Measurements from ENCODE around the gene AKR1C1. TPM values are rescaled to one million over a fixed set of nuclear protein-coding genes. Genes with fewer than 3 reads are reported as not detected.
"Not testable (repeated sequence)": the region's sequence is repeated elsewhere in the genome, so short reads cannot be mapped to it uniquely, and the experiment has no call there.

The AKR1C1 gene
- total RNA-seq, 1 experiment from 2014 or later: 1.9 TPM

DNA sequence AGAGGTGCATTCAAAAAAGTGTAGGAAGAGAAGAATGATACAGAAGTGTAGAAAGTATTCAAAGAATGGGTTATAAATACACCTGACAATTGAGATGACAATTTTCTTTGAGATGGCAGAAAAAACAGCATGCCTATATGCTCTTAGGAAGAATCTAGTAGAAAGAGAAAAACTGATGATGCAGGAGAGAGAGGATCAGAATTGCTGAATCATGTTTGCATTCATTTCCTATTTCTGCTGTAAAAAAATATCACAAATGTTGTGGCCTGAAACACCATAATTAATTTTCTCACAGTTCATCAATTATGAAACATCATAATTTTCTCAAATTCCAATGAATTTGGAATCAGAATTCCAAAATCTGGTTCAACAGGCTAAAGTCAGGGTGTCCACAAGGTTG is 9.8 kb upstream of the AKR1C1 start:
- no peak overlapping the region for H4K8ac ChIP-seq (replicated peaks; ENCODE audit: insufficient read length, low read depth, low read length)
- no peaks in the 10 kb centered on the region for H3K23me2 ChIP-seq (ENCODE audit: insufficient read length, low read depth, low read length, poor library complexity, severe bottlenecking)
- Mint-ChIP-seq H3K27me3 (ENCODE audit: low read depth) (no peaks in the 10 kb centered on the region; the same call in 1 of the 2 replicates), H3K4me3 (no peak overlapping the region), H3K4me1 (0 out of 4 replicates have a peak, but pooled peaks cover 4% of the 10 kb centered on the region in 2 experiments), H3K36me3 (ENCODE audit: insufficient read depth in 1 of 3, low read depth in 3 of 3) (no peaks in the 10 kb centered on the region), H3K9me3 (peaks cover 2 to 31% of the 10 kb centered on the region in 2 experiments; a peak in 3 of 5 replicates), H3K27ac (no peak overlapping the region)
- no peak for DNase-seq
- H3K27me3 ChIP-seq (ENCODE audit: insufficient read depth, low read length): no peaks in the 10 kb centered on the region
- H3K79me1 ChIP-seq (ENCODE audit: insufficient read depth, low read depth, low read length, poor library complexity, severe bottlenecking): no peaks in the 10 kb centered on the region
- no peak overlapping the region for H3K4me2 ChIP-seq (ENCODE audit: insufficient read depth, insufficient read length, low read length)
- H2BK15ac ChIP-seq (ENCODE audit: low read depth, low read length): no peak overlapping the region
- H4K20me1 ChIP-seq (ENCODE audit: control insufficient read depth, insufficient read depth, insufficient read length): no peaks in the 10 kb centered on the region
- no peak overlapping the region for H2BK120ac ChIP-seq (ENCODE audit: low read depth, low read length, poor library complexity, severe bottlenecking)
- H2BK12ac ChIP-seq (ENCODE audit: insufficient read length, low read depth, low read length): no peak overlapping the region
- H3K9me3 ChIP-seq (ENCODE audit: control insufficient read depth, low read depth, low read length): no peaks in the 10 kb centered on the region
- no peak overlapping the region for H3K56ac ChIP-seq (ENCODE audit: insufficient read length, low read depth, low read length)
- no peak overlapping the region for H4K91ac ChIP-seq (ENCODE audit: insufficient read length, low read depth, low read length)
- no peak overlapping the region for H4K5ac ChIP-seq (ENCODE audit: insufficient read length, low read depth, low read length)
- no peak overlapping the region for H3K4ac ChIP-seq (ENCODE audit: low read depth, low read length)
- H3K18ac ChIP-seq (ENCODE audit: insufficient read length, low read depth, low read length): no peak overlapping the region
- no peaks in the 10 kb centered on the region for H3K79me2 ChIP-seq (ENCODE audit: insufficient read depth, low read length)
- no peak overlapping the region for H2BK5ac ChIP-seq (ENCODE audit: insufficient read length, low read length)
- H3K9ac ChIP-seq (ENCODE audit: extremely low read depth, insufficient read length, low read length): no peak overlapping the region
- H3K14ac ChIP-seq (ENCODE audit: insufficient read depth, low read length): no peak overlapping the region
- no peaks in the 10 kb centered on the region for H3K4me1 ChIP-seq (ENCODE audit: insufficient read depth, low read length)
- no peak overlapping the region for H2AFZ ChIP-seq (ENCODE audit: low read length)
- no peak overlapping the region for H2BK20ac ChIP-seq (ENCODE audit: low read depth, low read length, poor library complexity, severe bottlenecking)
- H3K23ac ChIP-seq (ENCODE audit: insufficient read length, low read depth, low read length): no peak overlapping the region
- H2AK5ac ChIP-seq (ENCODE audit: insufficient read length, low read length): no peak overlapping the region
- no peak overlapping the region for H3T11ph ChIP-seq (ENCODE audit: low read length)
- H3K27ac ChIP-seq (ENCODE audit: insufficient read length, low read depth, low read length): no peak overlapping the region
- TF ChIP-seq, protein P1, sequence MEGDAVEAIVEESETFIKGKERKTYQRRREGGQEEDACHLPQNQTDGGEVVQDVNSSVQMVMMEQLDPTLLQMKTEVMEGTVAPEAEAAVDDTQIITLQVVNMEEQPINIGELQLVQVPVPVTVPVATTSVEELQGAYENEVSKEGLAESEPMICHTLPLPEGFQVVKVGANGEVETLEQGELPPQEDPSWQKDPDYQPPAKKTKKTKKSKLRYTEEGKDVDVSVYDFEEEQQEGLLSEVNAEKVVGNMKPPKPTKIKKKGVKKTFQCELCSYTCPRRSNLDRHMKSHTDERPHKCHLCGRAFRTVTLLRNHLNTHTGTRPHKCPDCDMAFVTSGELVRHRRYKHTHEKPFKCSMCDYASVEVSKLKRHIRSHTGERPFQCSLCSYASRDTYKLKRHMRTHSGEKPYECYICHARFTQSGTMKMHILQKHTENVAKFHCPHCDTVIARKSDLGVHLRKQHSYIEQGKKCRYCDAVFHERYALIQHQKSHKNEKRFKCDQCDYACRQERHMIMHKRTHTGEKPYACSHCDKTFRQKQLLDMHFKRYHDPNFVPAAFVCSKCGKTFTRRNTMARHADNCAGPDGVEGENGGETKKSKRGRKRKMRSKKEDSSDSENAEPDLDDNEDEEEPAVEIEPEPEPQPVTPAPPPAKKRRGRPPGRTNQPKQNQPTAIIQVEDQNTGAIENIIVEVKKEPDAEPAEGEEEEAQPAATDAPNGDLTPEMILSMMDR (conservative IDR thresholded peaks at IDR 0.05): no peak

DNA sequence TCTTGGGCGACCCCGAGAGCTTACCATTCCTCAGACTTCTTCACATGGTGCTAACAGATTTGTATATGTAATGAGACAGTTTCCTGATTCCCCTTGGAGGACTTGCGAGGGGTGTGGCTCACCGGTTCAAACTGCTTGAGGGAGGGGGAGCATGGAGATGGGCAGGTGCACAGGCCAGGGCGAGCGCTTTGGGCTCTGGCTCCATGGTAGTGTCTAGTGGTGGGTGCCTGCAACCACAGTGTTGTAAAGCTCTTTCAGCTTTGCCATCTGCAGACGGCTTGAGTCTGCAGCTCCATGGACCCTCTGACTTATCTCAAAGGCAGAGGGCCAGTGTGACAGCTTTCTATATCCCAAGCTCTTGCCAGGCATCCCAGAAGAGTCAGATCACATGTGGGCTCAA is 7.1 kb upstream of the AKR1C1 start:
- H3K18ac ChIP-seq (ENCODE audit: insufficient read length, low read depth, low read length); H2BK12ac ChIP-seq (ENCODE audit: insufficient read length, low read depth, low read length); H3K79me2 ChIP-seq (ENCODE audit: insufficient read depth, low read length); H3K9me3 ChIP-seq (ENCODE audit: control insufficient read depth, low read depth, low read length); H2BK15ac ChIP-seq (ENCODE audit: low read depth, low read length); H4K91ac ChIP-seq (ENCODE audit: insufficient read length, low read depth, low read length); H3K4me1 Mint-ChIP-seq; H3K27me3 Mint-ChIP-seq (ENCODE audit: low read depth); H3K27ac Mint-ChIP-seq; H2BK20ac ChIP-seq (ENCODE audit: low read depth, low read length, poor library complexity, severe bottlenecking); H3K14ac ChIP-seq (ENCODE audit: insufficient read depth, low read length); H3K23me2 ChIP-seq (ENCODE audit: insufficient read length, low read depth, low read length, poor library complexity, severe bottlenecking); H3K4ac ChIP-seq (ENCODE audit: low read depth, low read length); H3K23ac ChIP-seq (ENCODE audit: insufficient read length, low read depth, low read length); H3K27me3 ChIP-seq (ENCODE audit: insufficient read depth, low read length); H3K56ac ChIP-seq (ENCODE audit: insufficient read length, low read depth, low read length); H3K36me3 Mint-ChIP-seq (ENCODE audit: insufficient read depth in 1 of 3, low read depth in 3 of 3); H4K5ac ChIP-seq (ENCODE audit: insufficient read length, low read depth, low read length); DNase-seq; H3K4me3 Mint-ChIP-seq; H3T11ph ChIP-seq (ENCODE audit: low read length); H3K4me1 ChIP-seq (ENCODE audit: insufficient read depth, low read length); H2AFZ ChIP-seq (ENCODE audit: low read length); H3K9ac ChIP-seq (ENCODE audit: extremely low read depth, insufficient read length, low read length); H3K27ac ChIP-seq (ENCODE audit: insufficient read length, low read depth, low read length); H2BK5ac ChIP-seq (ENCODE audit: insufficient read length, low read length); H2BK120ac ChIP-seq (ENCODE audit: low read depth, low read length, poor library complexity, severe bottlenecking); H4K8ac ChIP-seq (replicated peaks; ENCODE audit: insufficient read length, low read depth, low read length); H2AK5ac ChIP-seq (ENCODE audit: insufficient read length, low read length); H4K20me1 ChIP-seq (ENCODE audit: control insufficient read depth, insufficient read depth, insufficient read length); H3K4me2 ChIP-seq (ENCODE audit: insufficient read depth, insufficient read length, low read length); H3K79me1 ChIP-seq (ENCODE audit: insufficient read depth, low read depth, low read length, poor library complexity, severe bottlenecking): not testable (repeated sequence)
- peaks cover 2 to 24% of the 10 kb centered on the region in 2 experiments; a peak in 4 of 5 replicates for H3K9me3 Mint-ChIP-seq
- no CpG with 5 or more reads among the region's 7 CpGs for WGBS (ENCODE audit: extremely low coverage, insufficient read length, low lambda C conversion rate)

Measured in H9 (cell line).